ENCODE results near the gene EI24.

The EI24 gene

DNA sequence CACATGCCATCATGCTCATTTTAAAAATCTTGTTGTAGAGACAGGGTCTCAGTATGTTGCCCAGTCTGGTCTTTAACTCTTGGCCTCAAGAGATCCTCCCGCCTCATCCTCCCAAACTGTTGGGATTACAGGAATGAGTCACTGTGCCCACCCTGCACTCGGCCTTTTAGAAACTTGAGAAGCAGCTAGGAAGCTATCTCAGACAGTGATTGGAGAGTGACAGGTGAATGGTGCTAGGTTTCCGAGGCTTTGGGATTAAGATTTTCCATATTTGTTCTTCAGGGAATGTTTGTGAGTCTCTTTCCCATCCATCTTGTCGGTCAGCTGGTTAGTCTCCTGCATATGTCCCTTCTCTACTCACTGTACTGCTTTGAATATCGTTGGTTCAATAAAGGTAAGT, 10.5 kb downstream of the EI24 start:
- no peak for DNase-seq (ENCODE audit: low read depth in 2 of 2)

DNA sequence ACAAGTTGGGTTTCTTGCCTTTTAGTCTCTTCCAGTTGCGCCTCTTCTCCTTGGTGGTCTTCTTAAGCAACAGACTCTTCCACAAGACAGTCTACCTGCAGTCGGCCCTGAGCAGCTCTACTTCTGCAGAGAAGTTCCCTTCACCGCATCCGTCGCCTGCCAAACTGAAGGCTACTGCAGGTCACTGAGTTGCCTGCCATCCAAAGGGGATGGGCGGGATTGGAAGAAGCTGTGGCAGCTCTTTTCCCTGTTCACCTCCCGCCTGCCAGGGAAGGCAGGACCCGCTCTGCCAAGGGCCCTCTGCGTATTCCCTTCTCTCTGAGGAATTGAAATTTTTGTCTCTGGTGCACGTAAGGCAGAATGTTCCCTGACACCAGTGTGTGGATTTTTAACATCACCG, 14.2 kb downstream of the EI24 start:
- DNase-seq (ENCODE audit: low read depth in 2 of 2): no peak

DNA sequence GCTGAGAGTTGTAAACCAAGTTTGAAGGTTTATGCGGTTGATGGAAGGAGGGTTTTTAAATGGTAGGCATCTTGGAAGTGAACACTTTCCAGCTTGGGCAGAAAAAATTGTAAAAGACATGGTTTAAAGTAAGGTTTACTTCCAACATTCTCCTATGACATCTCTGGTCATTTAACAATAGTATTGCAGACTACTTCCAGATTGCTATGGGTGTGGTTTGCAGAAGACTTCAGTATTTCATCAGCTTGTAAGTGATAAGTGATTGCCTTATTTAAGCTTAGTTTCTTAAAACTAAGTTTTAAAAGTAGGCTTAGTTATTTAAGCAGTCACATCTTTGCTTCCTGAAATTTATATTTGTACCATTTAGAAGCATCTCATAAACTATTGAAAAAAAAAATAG, 16.2 kb downstream of the EI24 start:
- DNase-seq (ENCODE audit: low read depth in 2 of 2): no peak

- no peak for DNase-seq (ENCODE audit: low read depth in 2 of 2)
Observed at GRCh38 chr11:125586623-125587022, 17.3 kb downstream of the EI24 start.

DNA sequence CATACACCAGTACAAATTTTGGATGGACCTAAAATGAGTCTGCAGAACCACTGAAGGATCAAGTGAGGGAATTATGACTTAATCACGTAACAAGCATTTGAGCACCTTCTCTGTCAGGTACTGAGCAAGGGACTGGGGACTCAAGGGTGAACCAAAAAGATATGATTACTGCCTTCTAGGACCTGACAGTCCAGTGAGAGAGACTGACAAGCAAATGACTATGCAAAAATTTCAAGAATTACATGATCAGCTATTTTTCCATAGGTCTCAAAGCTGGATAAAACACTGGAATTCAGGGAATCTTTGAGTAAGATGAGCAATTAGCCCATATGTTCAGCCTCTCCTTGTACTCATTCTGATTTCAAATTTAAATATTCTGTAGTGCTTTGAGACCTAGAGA, 18.2 kb downstream of the EI24 start:
- DNase-seq (ENCODE audit: low read depth in 2 of 2): no peak

- DNase-seq (ENCODE audit: low read depth in 2 of 2): no peak
Observed at GRCh38 chr11:125588505-125588904, 19.2 kb downstream of the EI24 start.

DNA sequence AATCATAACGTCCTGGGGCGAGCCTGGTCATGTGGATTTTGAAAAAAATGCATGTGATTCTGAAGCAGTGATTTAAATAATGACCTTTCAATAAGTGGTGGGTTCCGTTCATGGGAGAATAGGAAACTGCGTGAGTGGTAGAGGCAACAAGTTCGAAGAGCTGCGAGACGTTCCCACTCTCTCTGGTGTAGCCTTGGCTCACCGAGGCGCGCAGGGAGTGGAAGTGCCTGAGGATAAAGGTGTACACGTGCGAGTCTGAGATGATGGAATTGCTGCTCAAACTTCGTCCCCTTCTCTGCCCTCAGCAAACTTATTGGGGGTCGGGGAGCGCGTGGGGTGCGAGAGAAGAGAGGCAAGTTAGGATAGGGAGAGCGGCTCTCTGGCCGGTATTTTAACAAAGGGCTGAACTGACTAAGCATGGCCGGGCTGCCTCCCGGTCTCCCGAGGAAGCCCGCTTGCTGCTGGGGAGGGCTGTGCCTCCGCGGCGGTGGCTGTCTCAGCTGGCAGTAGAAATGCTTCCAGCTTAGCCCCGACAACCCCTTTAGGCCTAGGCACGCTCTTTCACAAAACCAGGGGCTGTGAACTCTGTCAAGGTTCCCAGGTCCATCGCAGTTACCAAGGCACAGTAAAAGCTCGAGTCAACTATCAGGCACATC, 22.5 kb downstream of the EI24 start:
- peak in 1 of 2 experiments; percentile 22 for DNase-seq (ENCODE audit: low read depth in 2 of 2)

- peak; percentile 95 to 97 for DNase-seq (ENCODE audit: low read depth in 2 of 2)
Observed at GRCh38 chr11:125592305-125593113, 23.2 kb downstream of the EI24 start, which contains the start of gene STT3A. Gene STT3A, plus strand, starts transcription at chr11:125592852. Its CDS starts 3,064 bp downstream, at chr11:125595916.

DNA sequence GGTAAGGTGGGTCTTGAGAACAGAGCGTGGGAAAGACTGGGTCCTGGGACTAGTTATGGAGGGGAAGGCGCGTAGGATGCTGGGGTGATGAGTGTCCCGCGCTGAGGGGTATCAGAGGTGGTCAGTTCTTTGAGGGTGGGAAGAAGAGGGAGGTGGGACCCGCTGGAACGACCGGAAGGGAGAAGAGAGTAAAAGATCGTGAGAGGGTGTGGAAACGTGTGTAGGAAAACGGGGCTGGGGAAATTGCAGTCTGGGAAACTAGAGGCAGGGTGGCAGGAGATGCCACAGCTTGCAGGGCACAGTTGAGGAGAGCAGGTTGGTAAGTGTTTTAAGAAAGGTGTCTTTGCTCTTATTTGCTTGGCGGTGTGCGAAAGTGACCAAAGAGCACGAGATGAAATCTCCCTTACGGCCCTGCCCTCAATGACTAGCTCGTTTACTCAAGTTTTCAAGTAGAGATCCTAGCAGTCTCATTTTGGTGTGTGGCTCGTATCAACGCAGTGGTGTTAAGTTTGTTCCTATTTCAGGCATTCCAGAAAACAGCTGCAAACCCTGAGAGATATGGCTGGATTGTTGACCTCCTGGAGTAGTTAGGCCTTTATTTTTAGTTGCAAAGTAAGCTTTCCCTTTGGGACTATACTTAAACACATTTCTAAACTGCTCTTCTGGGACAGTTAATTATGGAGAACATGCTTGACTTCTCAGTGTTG, 24.0 kb downstream of the EI24 start:
- no peak for DNase-seq (ENCODE audit: low read depth in 2 of 2)

- no peak for DNase-seq (ENCODE audit: low read depth in 2 of 2)
Observed at GRCh38 chr11:125594958-125595357, 25.7 kb downstream of the EI24 start.

- DNase-seq (ENCODE audit: low read depth in 2 of 2): no peak
Observed at GRCh38 chr11:125600663-125601062, 31.4 kb downstream of the EI24 start.

GRCh38 chr11:125603207-125603606, 33.9 kb downstream of the EI24 start:
- no peak for DNase-seq (ENCODE audit: low read depth in 2 of 2)

GRCh38 chr11:125605417-125605816, 36.1 kb downstream of the EI24 start:
- DNase-seq (ENCODE audit: low read depth in 2 of 2): no peak

GRCh38 chr11:125609545-125609944, 40.3 kb downstream of the EI24 start:
- no peak for DNase-seq (ENCODE audit: low read depth in 2 of 2)

DNA sequence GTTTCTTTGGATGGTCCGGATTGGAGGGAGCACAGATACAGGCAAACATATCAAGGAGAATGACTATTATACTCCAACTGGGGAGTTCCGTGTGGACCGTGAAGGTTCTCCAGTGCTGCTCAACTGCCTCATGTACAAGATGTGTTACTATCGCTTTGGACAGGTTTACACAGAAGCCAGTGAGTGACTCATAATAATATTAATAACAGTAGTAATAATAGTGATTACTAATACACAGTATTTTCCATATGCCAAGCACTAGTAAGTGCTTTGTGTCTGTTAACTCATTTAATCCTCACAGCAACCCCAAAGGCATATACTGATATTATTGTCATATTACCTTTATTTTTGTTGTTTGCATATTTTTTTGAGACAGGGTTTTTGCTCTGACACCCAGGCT, 49.1 kb downstream of the EI24 start:
- DNase-seq (ENCODE audit: low read depth in 2 of 2): no peak

- no peak for DNase-seq (ENCODE audit: low read depth in 2 of 2)
Observed at GRCh38 chr11:125621995-125622394, 52.7 kb downstream of the EI24 start.

DNA sequence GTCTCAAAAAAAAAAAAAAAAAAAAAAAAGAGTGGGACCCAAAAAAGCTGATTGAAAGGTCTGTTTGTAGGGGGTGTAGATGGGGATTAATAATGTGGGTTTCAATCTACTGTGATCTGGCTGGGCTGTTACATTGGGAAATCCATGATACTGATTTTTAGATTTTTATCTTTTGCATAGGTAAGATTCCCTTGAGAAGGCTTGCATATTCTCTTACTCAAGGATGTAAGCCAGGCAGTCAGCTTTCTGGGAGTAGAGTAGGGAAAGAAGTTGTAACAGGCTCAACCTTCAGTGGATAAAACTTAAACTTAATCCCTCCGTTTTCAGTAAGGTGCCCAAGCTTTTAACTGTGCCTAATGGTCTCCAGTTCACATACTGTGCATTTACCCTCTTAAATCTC, 53.8 kb downstream of the EI24 start:
- no peak for DNase-seq (ENCODE audit: low read depth in 2 of 2)

GRCh38 chr11:125624756-125625213, 55.5 kb downstream of the EI24 start, which contains the start of gene CHEK1:
Gene CHEK1, plus strand, starts transcription at chr11:125625163. Its CDS starts 1,606 bp downstream, at chr11:125626769.
- no peak for DNase-seq (ENCODE audit: low read depth in 2 of 2)

- no peak for DNase-seq (ENCODE audit: low read depth in 2 of 2)
Observed at GRCh38 chr11:125625225-125625629, 56.0 kb downstream of the EI24 start.

- peak; percentile 82 to 86 for DNase-seq (ENCODE audit: low read depth in 2 of 2)
Observed at GRCh38 chr11:125625630-125626287, 56.5 kb downstream of the EI24 start.

GRCh38 chr11:125626288-125626950, 57.1 kb downstream of the EI24 start:
- DNase-seq (ENCODE audit: low read depth in 2 of 2): peak in 1 of 2 experiments; percentile 8
